PC-9 (cell line): Measurements from ENCODE around the gene FIGN. TPM values are rescaled to one million over a fixed set of nuclear protein-coding genes. Genes with fewer than 3 reads are reported as not detected.
A peak's percentile ranks its signal among the peaks of the same experiment; 100 is the strongest.

Experiments
- BruUV-seq: library from RNA; stranded (reverse); fragments of 400-500 nt; replicated peaks from 2 replicates; lab custom pipeline; 2021; lab: Mats Ljungman, UMichigan
- CTCF ChIA-PET: fragments of 300-600 bp; sonication (Branson Sonifier 250); formaldehyde crosslinking; loops from one replicate; lab custom pipeline; 2022; ENCODE audit warnings: antibody characterized with exemption; lab: Charles Lee
- POLR2A ChIA-PET: fragments of 300-600 bp; sonication (Branson Sonifier 250); formaldehyde crosslinking; loops from one replicate; lab custom pipeline; 2022; ENCODE audit warnings: antibody characterized with exemption; ENCODE audit not compliant: unreplicated experiment; lab: Charles Lee
- DNase-seq, 2 experiments: peaks; one replicate each; pipeline versions ENCODE4 v3.0.0 to v3.0.0-alpha.2; 2015 to 2022; ENCODE audit warnings: mixed read lengths in 1 of 2
- H2AFZ ChIP-seq: fragments of 200-600 bp; sonication (generic); 2 replicates; pipeline ENCODE4 v1.8.1; 2017; ENCODE audit warnings: antibody characterized with exemption
- H3F3A ChIP-seq: fragments of 200-600 bp; sonication (generic); 2 replicates; pipeline ENCODE4 v1.8.1; 2017; ENCODE audit warnings: antibody characterized with exemption, mild to moderate bottlenecking, low read depth; ENCODE audit not compliant: insufficient read depth
- H3K27ac ChIP-seq: fragments of 200-600 bp; sonication (generic); 2 replicates; pipeline ENCODE4 v1.6.1; 2016; ENCODE audit warnings: mixed run types
- H3K27me3 ChIP-seq: fragments of 200-600 bp; sonication (generic); 2 replicates; pipeline ENCODE4 v1.6.1; 2016; ENCODE audit warnings: low read depth, mixed run types; ENCODE audit not compliant: insufficient read depth
- H3K36me3 ChIP-seq: fragments of 200-600 bp; sonication (generic); 2 replicates; pipeline ENCODE4 v1.6.1; 2016; ENCODE audit warnings: low read depth, mixed run types
- H3K4me1 ChIP-seq: fragments of 200-600 bp; sonication (generic); replicated peaks from 2 replicates; pipeline ENCODE4 v1.6.1; 2016; ENCODE audit warnings: mixed run types; ENCODE audit not compliant: insufficient read depth
- H3K4me2 ChIP-seq: fragments of 200-600 bp; sonication (generic); 2 replicates; pipeline ENCODE4 v1.6.1; 2017; ENCODE audit warnings: mixed run types
- H3K4me3 ChIP-seq: fragments of 200-600 bp; sonication (generic); 2 replicates; pipeline ENCODE4 v1.6.1; 2016; ENCODE audit warnings: mixed run types
- H3K79me2 ChIP-seq: fragments of 200-600 bp; sonication (generic); 2 replicates; pipeline ENCODE4 v1.6.1; 2017; ENCODE audit warnings: low read depth, mixed run types
- H3K9me2 ChIP-seq: fragments of 200-600 bp; sonication (generic); 2 replicates; pipeline ENCODE4 v1.8.1; 2017; ENCODE audit warnings: mild to moderate bottlenecking; ENCODE audit not compliant: insufficient read depth
- H3K9me3 ChIP-seq: fragments of 200-600 bp; sonication (generic); 2 replicates; pipeline ENCODE4 v1.8.1; 2016; ENCODE audit warnings: low read depth; ENCODE audit not compliant: insufficient read depth
- H4K20me1 ChIP-seq: fragments of 200-600 bp; sonication (generic); 2 replicates; pipeline ENCODE4 v1.8.1; 2017; ENCODE audit not compliant: insufficient read depth
- EZH2 ChIP-seq: fragments of 200-600 bp; sonication (generic); IDR thresholded peaks from 2 replicates; pipeline ENCODE4 v1.8.0; 2017; ENCODE audit warnings: antibody characterized with exemption, low read depth
- intact Hi-C: fragments of 100-400 bp; cut with micrococcal nuclease; formaldehyde crosslinking; loops from one replicate; pipeline ENCODE4 v1.10.0; 2022; ENCODE audit not compliant: unreplicated experiment
- total RNA-seq: library from RNA; stranded (reverse); gene quantifications from 2 replicates; pipeline ENCODE4 v1.2.3, GENCODE V29; 2021
- TF ChIP-seq, protein P1 (sequence below): fragments of 200-600 bp; sonication (generic); conservative IDR thresholded peaks from 2 replicates; pipeline ENCODE4 v1.6.1; 2017; ENCODE audit warnings: mixed run types, antibody characterized with exemption, mild to moderate bottlenecking, moderate library complexity

The FIGN gene
- total RNA-seq, 1 experiment from 2014 or later, result 7.4 TPM

DNA sequence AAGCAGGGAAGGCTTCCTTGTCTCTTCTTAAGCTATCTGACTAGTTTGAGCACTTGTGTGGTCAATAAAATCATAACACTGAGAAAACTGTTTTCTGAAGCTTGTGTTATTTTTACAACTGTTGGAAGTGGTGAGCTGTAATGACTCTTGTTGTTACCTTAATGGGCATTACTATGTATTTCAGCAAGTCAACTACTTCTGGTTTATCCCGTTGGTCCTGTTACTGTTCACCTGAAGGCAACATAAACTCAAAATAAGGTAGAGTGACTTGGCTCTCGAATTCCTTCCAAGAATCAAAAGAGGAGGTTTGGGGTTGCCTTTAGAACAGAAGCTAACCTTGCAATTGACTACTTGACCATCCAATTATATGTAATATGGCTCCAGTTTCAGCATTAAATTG is 23.2 kb upstream of the FIGN start:
- DNase-seq, result peak in 1 of 2 experiments; percentile 39
- no peaks in the 10 kb centered on the region for H3F3A ChIP-seq
- ChIA-PET POLR2A (no interaction called here), CTCF (no interaction called here)
- no peaks in the 10 kb centered on the region for H4K20me1 ChIP-seq
- no peaks in the 10 kb centered on the region for H3K79me2 ChIP-seq
- H3K4me3 ChIP-seq, result no peak overlapping the region
- no peaks in the 10 kb centered on the region for H3K4me1 ChIP-seq
- H3K4me2 ChIP-seq, result no peak overlapping the region
- intact Hi-C loops, result no loop called here
- no TSS peak for BruUV-seq
- H3K36me3 ChIP-seq, result no peaks in the 10 kb centered on the region
- H3K27ac ChIP-seq, result no peak overlapping the region
- TF ChIP-seq, protein P1, sequence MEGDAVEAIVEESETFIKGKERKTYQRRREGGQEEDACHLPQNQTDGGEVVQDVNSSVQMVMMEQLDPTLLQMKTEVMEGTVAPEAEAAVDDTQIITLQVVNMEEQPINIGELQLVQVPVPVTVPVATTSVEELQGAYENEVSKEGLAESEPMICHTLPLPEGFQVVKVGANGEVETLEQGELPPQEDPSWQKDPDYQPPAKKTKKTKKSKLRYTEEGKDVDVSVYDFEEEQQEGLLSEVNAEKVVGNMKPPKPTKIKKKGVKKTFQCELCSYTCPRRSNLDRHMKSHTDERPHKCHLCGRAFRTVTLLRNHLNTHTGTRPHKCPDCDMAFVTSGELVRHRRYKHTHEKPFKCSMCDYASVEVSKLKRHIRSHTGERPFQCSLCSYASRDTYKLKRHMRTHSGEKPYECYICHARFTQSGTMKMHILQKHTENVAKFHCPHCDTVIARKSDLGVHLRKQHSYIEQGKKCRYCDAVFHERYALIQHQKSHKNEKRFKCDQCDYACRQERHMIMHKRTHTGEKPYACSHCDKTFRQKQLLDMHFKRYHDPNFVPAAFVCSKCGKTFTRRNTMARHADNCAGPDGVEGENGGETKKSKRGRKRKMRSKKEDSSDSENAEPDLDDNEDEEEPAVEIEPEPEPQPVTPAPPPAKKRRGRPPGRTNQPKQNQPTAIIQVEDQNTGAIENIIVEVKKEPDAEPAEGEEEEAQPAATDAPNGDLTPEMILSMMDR, result no peak
- no peak for TF ChIP-seq EZH2
- H3K27me3 ChIP-seq, result no peaks in the 10 kb centered on the region
- no peaks in the 10 kb centered on the region for H3K9me3 ChIP-seq
- H3K9me2 ChIP-seq, result no peaks in the 10 kb centered on the region
- H2AFZ ChIP-seq, result no peak overlapping the region

DNA sequence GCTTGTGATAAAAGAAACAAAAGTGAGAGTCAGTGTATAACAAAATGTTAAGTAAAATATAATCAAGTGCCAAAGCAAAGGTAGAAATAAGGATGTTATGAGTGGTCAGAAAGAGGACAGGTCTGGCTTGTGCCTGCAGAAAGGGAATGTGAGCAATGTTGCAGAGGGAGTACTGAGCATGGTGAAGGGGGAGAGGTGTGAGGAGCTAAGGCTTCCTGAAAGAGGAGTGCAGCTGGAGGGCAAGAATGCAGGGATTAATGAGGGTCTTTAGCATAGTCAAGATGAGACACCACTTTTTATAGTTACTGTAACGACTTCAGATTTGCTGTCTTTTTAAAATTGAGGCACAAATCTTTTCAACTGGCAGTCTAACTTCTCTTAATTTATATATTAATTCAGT is 22.0 kb upstream of the FIGN start:
- DNase-seq, result no peak
- Histone ChIP-seq H3K27ac (no peak overlapping the region), H3K9me2 (no peaks in the 10 kb centered on the region), H3K4me3 (no peak overlapping the region), H2AFZ (no peak overlapping the region), H4K20me1 (no peaks in the 10 kb centered on the region), H3F3A (no peaks in the 10 kb centered on the region), H3K4me1 (no peaks in the 10 kb centered on the region), H3K79me2 (no peaks in the 10 kb centered on the region), H3K4me2 (no peak overlapping the region), H3K27me3 (no peaks in the 10 kb centered on the region), H3K9me3 (no peaks in the 10 kb centered on the region), H3K36me3 (no peaks in the 10 kb centered on the region)
- CTCF ChIA-PET, result no interaction called here
- intact Hi-C loops, result no loop called here
- TF ChIP-seq, protein P1, result no peak
- no peak for TF ChIP-seq EZH2
- POLR2A ChIA-PET, result no interaction called here
- no TSS peak for BruUV-seq

DNA sequence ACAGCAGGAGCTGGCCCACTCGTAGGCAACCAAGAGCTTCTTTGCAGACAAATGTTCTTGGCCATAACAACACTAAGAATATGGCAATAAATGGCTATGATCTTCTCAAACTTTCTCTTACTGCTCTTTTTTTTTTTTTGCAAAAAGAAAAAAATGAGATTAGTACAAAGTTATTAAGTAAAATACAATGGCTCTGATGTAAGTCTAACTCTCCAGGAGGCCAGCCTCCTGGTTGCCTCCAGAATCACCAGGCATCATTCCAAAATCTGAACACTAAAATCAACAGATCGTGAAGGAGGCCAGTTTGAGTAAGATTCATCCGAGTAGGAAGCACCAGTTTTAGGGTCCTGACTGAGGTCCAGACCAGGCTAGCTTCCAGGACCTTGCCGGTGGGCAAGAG is 20.8 kb upstream of the FIGN start:
- Histone ChIP-seq H3K9me2 (no peaks in the 10 kb centered on the region), H3K36me3 (no peaks in the 10 kb centered on the region), H4K20me1 (no peaks in the 10 kb centered on the region), H3K27me3 (no peaks in the 10 kb centered on the region), H3K4me2 (no peak overlapping the region), H3K27ac (no peak overlapping the region), H3K9me3 (no peaks in the 10 kb centered on the region), H3K4me1 (no peaks in the 10 kb centered on the region), H2AFZ (no peak overlapping the region), H3K4me3 (no peak overlapping the region), H3F3A (no peaks in the 10 kb centered on the region), H3K79me2 (no peaks in the 10 kb centered on the region)
- no peak for DNase-seq
- ChIA-PET POLR2A (no interaction called here), CTCF (no interaction called here)
- TF ChIP-seq, protein P1, result no peak
- TF ChIP-seq EZH2, result no peak
- intact Hi-C loops, result no loop called here
- no TSS peak for BruUV-seq
